Upper lobe of left lung (tissue), 6 donors: ENCODE results near the gene TSPEAR. TPM values are rescaled to one million over a fixed set of nuclear protein-coding genes. Genes with fewer than 3 reads are reported as not detected.

ENCODE experiments used
- ATAC-seq, 2 donors: fragments of 200-7000 bp; cut with Tn5 transposase; one replicate each; pipeline ENCODE4 v1.9.1; 2022; ENCODE audit warnings: mild to moderate bottlenecking in 2 of 2, moderate library complexity in 2 of 2; ENCODE audit not compliant: low FRiP score in 2 of 2
- DNase-seq, 2 donors: peaks; one replicate each; pipeline ENCODE4 v3.0.0-alpha.2; 2019 to 2020
- H3K27ac ChIP-seq, 4 donors: fragments of 200-600 bp; sonication (generic); one replicate each; pipeline ENCODE4 v1.5.1; 2016 to 2019
- H3K27me3 ChIP-seq, 4 donors: fragments of 200-600 bp; sonication (generic); one replicate each; pipeline ENCODE4 v1.5.1; 2017 to 2019
- H3K36me3 ChIP-seq, 4 donors: fragments of 200-600 bp; sonication (generic); one replicate each; pipeline ENCODE4 v1.5.1; 2016 to 2019
- H3K4me1 ChIP-seq, 4 donors: fragments of 200-600 bp; sonication (generic); one replicate each; pipeline ENCODE4 v1.5.1; 2018 to 2019
- H3K4me3 ChIP-seq, 4 donors: fragments of 200-600 bp; sonication (generic); one replicate each; pipeline ENCODE4 v1.5.1; 2017 to 2019; ENCODE audit warnings: mild to moderate bottlenecking in 2 of 4, moderate library complexity in 1 of 4
- H3K9me3 ChIP-seq, 4 donors: fragments of 200-600 bp; sonication (generic); one replicate each; pipeline ENCODE4 v1.5.1; 2018 to 2019
- CTCF ChIP-seq, 6 experiments: fragments of 450-650 bp in 4 of 6; fragments of 200-600 bp in 2 of 6; sonication (generic) in 2 of 6; IDR thresholded peaks; one replicate each; pipeline ENCODE4 v1.5.1; 2016 to 2019; ENCODE audit warnings: antibody characterized with exemption in 6 of 6
- EP300 ChIP-seq, 4 donors: sonication (generic); formaldehyde crosslinking; IDR thresholded peaks; one replicate each; pipeline ENCODE4 v1.5.1; 2017; ENCODE audit warnings: antibody characterized with exemption in 4 of 4, control low read depth in 2 of 4
- POLR2A ChIP-seq, 4 donors: fragments of 450-650 bp; IDR thresholded peaks; one replicate each; pipeline ENCODE4 v1.5.1; 2016 to 2017; ENCODE audit warnings: antibody characterized with exemption in 4 of 4, mild to moderate bottlenecking in 2 of 4
- POLR2AphosphoS5 ChIP-seq, 2 donors: sonication (generic); formaldehyde crosslinking; IDR thresholded peaks; one replicate each; pipeline ENCODE4 v1.5.1; 2017; ENCODE audit warnings: antibody characterized with exemption in 2 of 2
- WGBS, 2 donors: methylation state at CpG; one replicate each; pipeline ENCODE4 v1.1.5; 2017 to 2018; 5-methylcytosine and 5-hydroxymethylcytosine counted together
- total RNA-seq, 6 donors: library from RNA; depleted of rRNA in 4 of 6; stranded (reverse); fragments of >200 nt in 4 of 6; gene quantifications; one replicate each; pipeline versions ENCODE4 v1.1.0 to v1.2.1, GENCODE V29; 2016 to 2021
- donor health status: DM: no; HTN: no; CAD: no; lungs with moderate emphysema.
- donor health status: DM: no; HTN: yes; CAD: no; lungs with severe emphysema.

TSPEAR gene
- total RNA-seq, 6 donors from 2014 or later = 0.14 to 0.17 TPM; not detected in 4

GRCh38 chr21:44519346-44520325 lies 191.7 kb downstream of the TSPEAR start:
- WGBS, 2 donors = 87 to 94% methylated on average over 16 to 28 of the region's 28 CpGs
- Histone ChIP-seq H3K27me3 (peaks cover 0 to 7% (median 0%) of the 10 kb centered on the region in 4 donors), H3K36me3 (no peaks in the 10 kb centered on the region), H3K9me3 (no peaks in the 10 kb centered on the region), H3K4me1 (no peaks in the 10 kb centered on the region), H3K4me3 (no peak overlapping the region), H3K27ac (no peak overlapping the region)
- DNase-seq = no peak
- ATAC-seq = no peak
- TF ChIP-seq POLR2AphosphoS5 (IDR thresholded peaks at IDR 0.05) (no peak), EP300 (IDR thresholded peaks at IDR 0.05) (no peak), CTCF (IDR thresholded peaks at IDR 0.05) (no peak), POLR2A (IDR thresholded peaks at IDR 0.05) (no peak)

GRCh38 chr21:44518686-44519085 lies 192.7 kb downstream of the TSPEAR start:
- no peaks in the 10 kb centered on the region for H3K4me1 ChIP-seq
- whole genome bisulfite sequencing, 2 donors = 75 to 90% methylated on average over 9 to 12 of the region's 12 CpGs
- H3K9me3 ChIP-seq = no peaks in the 10 kb centered on the region
- peaks cover 0 to 7% (median 0%) of the 10 kb centered on the region in 4 donors for H3K27me3 ChIP-seq
- H3K4me3 ChIP-seq = no peak overlapping the region
- TF ChIP-seq CTCF (IDR thresholded peaks at IDR 0.05) (no peak), POLR2A (IDR thresholded peaks at IDR 0.05) (no peak), POLR2AphosphoS5 (IDR thresholded peaks at IDR 0.05) (no peak), EP300 (IDR thresholded peaks at IDR 0.05) (no peak)
- no peak overlapping the region for H3K27ac ChIP-seq
- no peaks in the 10 kb centered on the region for H3K36me3 ChIP-seq
- no peak for ATAC-seq
- DNase-seq = no peak

GRCh38 chr21:44517175-44517899 lies 194.0 kb downstream of the TSPEAR start:
- no peak for ATAC-seq
- TF ChIP-seq POLR2A (IDR thresholded peaks at IDR 0.05) = no peak
- no peak for TF ChIP-seq CTCF (IDR thresholded peaks at IDR 0.05)
- TF ChIP-seq POLR2AphosphoS5 (IDR thresholded peaks at IDR 0.05) = no peak
- no peak for TF ChIP-seq EP300 (IDR thresholded peaks at IDR 0.05)
- WGBS, 2 donors = 78 to 96% methylated on average over 9 to 15 of the region's 15 CpGs
- Histone ChIP-seq H3K9me3 (no peaks in the 10 kb centered on the region), H3K4me3 (no peak overlapping the region), H3K27me3 (peaks cover 0 to 7% (median 0%) of the 10 kb centered on the region in 4 donors), H3K4me1 (no peaks in the 10 kb centered on the region), H3K36me3 (no peaks in the 10 kb centered on the region), H3K27ac (no peak overlapping the region)
- DNase-seq = no peak

GRCh38 chr21:44516828-44517174 lies 194.6 kb downstream of the TSPEAR start:
- Histone ChIP-seq H3K36me3 (no peaks in the 10 kb centered on the region), H3K4me3 (no peak overlapping the region), H3K9me3 (no peaks in the 10 kb centered on the region), H3K4me1 (no peaks in the 10 kb centered on the region), H3K27ac (no peak overlapping the region), H3K27me3 (peaks cover 0 to 7% (median 0%) of the 10 kb centered on the region in 4 donors)
- WGBS, 2 donors = 92 to 93% methylated on average over 10 of the region's 10 CpGs
- TF ChIP-seq EP300 (IDR thresholded peaks at IDR 0.05) = no peak
- no peak for TF ChIP-seq CTCF (IDR thresholded peaks at IDR 0.05)
- TF ChIP-seq POLR2A (IDR thresholded peaks at IDR 0.05) = no peak
- no peak for TF ChIP-seq POLR2AphosphoS5 (IDR thresholded peaks at IDR 0.05)
- DNase-seq = no peak
- ATAC-seq = no peak
